ENCODE results near the gene GALM. TPM values are rescaled to one million over a fixed set of nuclear protein-coding genes. Genes with fewer than 3 reads are reported as not detected.
"Not testable (repeated sequence)": the region's sequence is repeated elsewhere in the genome, so short reads cannot be mapped to it uniquely, and the experiment has no call there.

Gene GALM
- total RNA-seq, 1 donor from 2014 or later = 1.6 TPM

DNA sequence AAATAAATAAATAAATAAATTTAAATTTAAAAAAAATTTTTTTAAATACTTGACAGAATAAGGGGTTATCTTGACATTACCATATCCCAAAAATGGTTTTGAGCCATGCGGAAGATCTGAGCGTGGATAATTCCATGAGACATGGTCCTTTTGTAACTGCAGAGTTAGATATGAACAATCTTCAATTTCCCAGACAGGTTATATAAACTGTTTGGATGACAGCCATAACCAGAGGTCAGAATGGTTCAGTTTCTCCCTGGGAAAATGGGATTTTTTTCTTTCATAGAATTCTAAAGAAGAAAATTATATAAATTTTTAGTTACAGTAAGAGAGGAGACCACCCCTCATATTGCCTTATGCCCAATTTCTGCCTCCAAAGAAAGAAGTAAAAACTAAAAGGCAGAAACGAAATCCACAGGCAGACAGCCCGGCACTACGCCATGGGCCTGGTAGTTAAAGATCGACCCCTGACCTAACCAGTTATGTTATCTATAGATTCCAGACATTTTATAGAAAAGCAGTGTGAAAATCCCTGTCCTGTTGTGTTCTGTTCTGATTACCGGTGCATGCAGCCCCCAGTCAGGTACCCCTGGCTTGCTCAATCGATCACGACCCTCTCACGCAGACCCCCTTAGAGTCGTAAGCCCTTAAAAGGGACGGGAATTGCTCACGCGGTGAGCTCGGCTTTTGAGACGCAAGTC lies 3.0 kb downstream of the GALM start:
- H3K4me3 ChIP-seq (ENCODE audit: low read depth, low read length) = no peak overlapping the region
- H3K36me3 ChIP-seq (ENCODE audit: control insufficient read depth, insufficient read depth, low read length) = no peaks in the 10 kb centered on the region
- DNase-seq (ENCODE audit: low read depth) (no peak), FAIRE-seq (no peak)
- TF ChIP-seq, protein P1, sequence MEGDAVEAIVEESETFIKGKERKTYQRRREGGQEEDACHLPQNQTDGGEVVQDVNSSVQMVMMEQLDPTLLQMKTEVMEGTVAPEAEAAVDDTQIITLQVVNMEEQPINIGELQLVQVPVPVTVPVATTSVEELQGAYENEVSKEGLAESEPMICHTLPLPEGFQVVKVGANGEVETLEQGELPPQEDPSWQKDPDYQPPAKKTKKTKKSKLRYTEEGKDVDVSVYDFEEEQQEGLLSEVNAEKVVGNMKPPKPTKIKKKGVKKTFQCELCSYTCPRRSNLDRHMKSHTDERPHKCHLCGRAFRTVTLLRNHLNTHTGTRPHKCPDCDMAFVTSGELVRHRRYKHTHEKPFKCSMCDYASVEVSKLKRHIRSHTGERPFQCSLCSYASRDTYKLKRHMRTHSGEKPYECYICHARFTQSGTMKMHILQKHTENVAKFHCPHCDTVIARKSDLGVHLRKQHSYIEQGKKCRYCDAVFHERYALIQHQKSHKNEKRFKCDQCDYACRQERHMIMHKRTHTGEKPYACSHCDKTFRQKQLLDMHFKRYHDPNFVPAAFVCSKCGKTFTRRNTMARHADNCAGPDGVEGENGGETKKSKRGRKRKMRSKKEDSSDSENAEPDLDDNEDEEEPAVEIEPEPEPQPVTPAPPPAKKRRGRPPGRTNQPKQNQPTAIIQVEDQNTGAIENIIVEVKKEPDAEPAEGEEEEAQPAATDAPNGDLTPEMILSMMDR (IDR thresholded peaks at IDR 0.05; ENCODE audit: insufficient read depth, low read length, severe bottlenecking) = no peak
- H3K27me3 ChIP-seq (ENCODE audit: control insufficient read depth, insufficient read depth, low read length) = no peaks in the 10 kb centered on the region

DNA sequence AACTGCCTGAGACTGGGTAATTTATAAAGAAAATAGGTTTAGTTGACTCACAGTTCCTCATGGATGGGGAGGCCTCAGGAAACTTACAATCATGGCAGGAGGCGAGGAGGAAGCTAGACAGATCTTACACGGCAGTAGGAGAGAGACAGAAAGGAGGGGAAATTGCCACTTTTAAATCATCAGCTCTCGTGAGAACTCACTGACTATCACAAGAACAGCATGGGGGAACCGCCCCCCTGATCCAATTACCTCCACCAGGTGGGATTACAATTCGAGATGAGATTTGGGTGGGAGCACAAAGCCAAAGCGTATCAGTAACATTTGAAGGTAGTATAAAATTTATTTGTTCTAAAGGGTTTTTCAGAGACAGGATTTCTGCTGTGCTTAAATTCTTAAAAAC lies 5.4 kb downstream of the GALM start:
- TF ChIP-seq, protein P1 (IDR thresholded peaks at IDR 0.05; ENCODE audit: insufficient read depth, low read length, severe bottlenecking) = no peak
- no peak overlapping the region for H3K4me3 ChIP-seq (ENCODE audit: low read depth, low read length)
- H3K27me3 ChIP-seq (ENCODE audit: control insufficient read depth, insufficient read depth, low read length) = no peaks in the 10 kb centered on the region
- DNase-seq (ENCODE audit: low read depth) (no peak), FAIRE-seq (no peak)
- no peaks in the 10 kb centered on the region for H3K36me3 ChIP-seq (ENCODE audit: control insufficient read depth, insufficient read depth, low read length)

DNA sequence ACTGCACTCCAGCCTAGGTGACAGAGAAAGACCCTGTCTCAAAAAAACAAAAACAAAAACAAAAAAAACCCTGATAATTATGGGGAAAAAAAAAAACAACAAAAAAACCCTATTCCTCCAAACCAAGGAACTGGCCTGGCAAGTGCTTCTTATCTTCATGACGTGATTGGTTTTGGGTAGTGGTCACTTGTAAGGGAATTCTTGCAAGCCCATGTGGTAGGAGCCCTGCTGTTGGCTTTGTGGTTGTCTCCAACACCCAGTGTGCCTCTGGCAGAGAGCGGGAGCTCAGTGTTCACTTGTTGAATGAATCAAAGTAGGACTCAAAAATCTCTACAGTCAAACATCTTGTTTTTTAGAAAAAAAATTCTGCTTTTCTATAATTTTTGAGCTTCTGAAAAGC lies 6.0 kb downstream of the GALM start:
- FAIRE-seq (no peak), DNase-seq (ENCODE audit: low read depth) (no peak)
- no peaks in the 10 kb centered on the region for H3K36me3 ChIP-seq (ENCODE audit: control insufficient read depth, insufficient read depth, low read length)
- H3K4me3 ChIP-seq (ENCODE audit: low read depth, low read length) = no peak overlapping the region
- TF ChIP-seq, protein P1 (IDR thresholded peaks at IDR 0.05; ENCODE audit: insufficient read depth, low read length, severe bottlenecking) = no peak
- H3K27me3 ChIP-seq (ENCODE audit: control insufficient read depth, insufficient read depth, low read length) = no peaks in the 10 kb centered on the region

DNA sequence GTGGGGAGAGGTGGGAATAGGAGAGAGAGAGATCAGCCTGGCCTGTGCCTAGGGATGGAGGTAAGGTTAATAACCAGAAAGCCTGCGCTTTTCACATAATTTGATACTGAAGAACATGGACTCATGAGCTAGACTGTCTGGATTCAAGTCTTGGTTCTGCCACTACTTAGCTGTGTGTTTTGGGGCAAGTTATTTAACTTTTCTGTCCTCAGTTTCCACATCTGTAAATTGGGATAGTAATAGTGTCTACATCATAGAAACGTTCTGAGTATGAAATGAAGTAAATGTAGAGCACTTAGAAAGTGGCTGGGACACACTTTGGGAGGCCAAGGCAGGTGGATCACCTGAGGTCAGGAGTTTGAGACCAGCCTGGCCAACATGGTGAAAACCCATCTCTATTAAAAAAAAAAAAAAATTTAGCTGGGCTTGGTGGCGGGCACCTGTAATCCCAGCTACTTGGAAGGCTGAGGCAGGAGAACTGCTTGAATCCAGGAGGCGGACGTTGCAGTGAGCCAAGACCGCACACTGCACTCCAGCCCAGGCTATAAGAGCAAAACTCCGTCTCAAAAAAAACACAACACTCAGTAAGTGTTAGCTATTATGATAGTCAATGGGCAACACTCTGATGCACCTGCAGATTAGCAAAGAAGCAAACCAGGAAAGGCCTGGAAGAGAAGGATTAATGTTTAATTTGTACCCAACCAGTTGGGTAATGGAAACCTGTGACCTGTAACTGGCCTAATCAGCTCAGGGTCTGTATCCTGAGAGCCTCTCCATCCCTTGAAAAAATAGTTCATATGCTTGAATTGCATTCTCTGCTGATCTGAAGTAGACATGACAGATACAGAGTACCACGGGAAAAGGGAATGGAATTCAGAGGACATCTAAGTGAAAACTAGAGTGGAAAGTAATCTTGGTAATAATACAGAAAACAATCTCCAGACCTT lies 6.8 kb downstream of the GALM start:
- no peak for FAIRE-seq
- Histone ChIP-seq H3K4me3 (ENCODE audit: low read depth, low read length) (no peak overlapping the region), H3K27me3 (ENCODE audit: control insufficient read depth, insufficient read depth, low read length) (no peaks in the 10 kb centered on the region), H3K36me3 (ENCODE audit: control insufficient read depth, insufficient read depth, low read length) (no peaks in the 10 kb centered on the region)
- DNase-seq (ENCODE audit: low read depth) = no peak
- TF ChIP-seq, protein P1 (IDR thresholded peaks at IDR 0.05; ENCODE audit: insufficient read depth, low read length, severe bottlenecking) = no peak

DNA sequence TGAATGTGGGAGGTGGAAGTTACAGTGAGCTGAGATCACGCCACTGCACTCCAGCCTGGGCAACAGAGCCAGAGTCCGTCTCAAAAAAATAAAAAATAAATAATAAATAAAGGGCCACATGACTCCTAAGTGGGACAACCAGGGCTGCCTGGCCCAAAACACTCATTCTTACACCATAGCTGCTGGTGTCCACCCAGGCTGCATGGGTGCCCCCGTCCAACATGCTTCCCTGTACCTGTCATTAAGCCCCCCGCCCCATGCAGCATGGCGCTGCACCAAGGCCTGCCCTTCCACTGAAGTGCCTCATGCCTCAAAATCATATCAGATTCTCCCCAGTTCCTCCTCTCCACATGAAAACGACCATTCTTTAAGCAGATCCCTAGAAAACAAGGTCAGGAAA lies 10.8 kb downstream of the GALM start:
- TF ChIP-seq, protein P1 (IDR thresholded peaks at IDR 0.05; ENCODE audit: insufficient read depth, low read length, severe bottlenecking) = no peak
- no peak for FAIRE-seq

GRCh38 chr2:38680868-38681267 lies 15.0 kb downstream of the GALM start:
- not testable (repeated sequence) for H3K4me3 ChIP-seq (ENCODE audit: low read depth, low read length); H3K36me3 ChIP-seq (ENCODE audit: control insufficient read depth, insufficient read depth, low read length); DNase-seq (ENCODE audit: low read depth); FAIRE-seq; H3K27me3 ChIP-seq (ENCODE audit: control insufficient read depth, insufficient read depth, low read length)

More for the DNA sequence above, 10.8 kb downstream of the GALM start:
- H3K36me3 ChIP-seq (ENCODE audit: control insufficient read depth, insufficient read depth, low read length) = no peaks in the 10 kb centered on the region
- no peak for DNase-seq (ENCODE audit: low read depth)
- no peak overlapping the region for H3K4me3 ChIP-seq (ENCODE audit: low read depth, low read length)
- H3K27me3 ChIP-seq (ENCODE audit: control insufficient read depth, insufficient read depth, low read length) = no peaks in the 10 kb centered on the region

Data from bronchial epithelial cell (primary cell).